ENCODE measurements around the gene CENPU. TPM values are rescaled to one million over a fixed set of nuclear protein-coding genes. Genes with fewer than 3 reads are reported as not detected.

Gene CENPU
- total RNA-seq, 1 experiment from 2014 or later = 47.7 TPM

- no peak for DNase-seq
- Histone ChIP-seq H3K79me2 (ENCODE audit: low read depth) (no peaks in the 10 kb centered on the region), H3K27ac (no peak overlapping the region), H3K9me3 (ENCODE audit: insufficient read depth, low read depth) (no peaks in the 10 kb centered on the region), H3F3A (ENCODE audit: insufficient read depth, low read depth) (no peaks in the 10 kb centered on the region), H4K20me1 (ENCODE audit: insufficient read depth) (no peaks in the 10 kb centered on the region), H3K4me3 (no peak overlapping the region), H2AFZ (no peak overlapping the region), H3K4me1 (replicated peaks; ENCODE audit: insufficient read depth) (no peaks in the 10 kb centered on the region), H3K9me2 (ENCODE audit: insufficient read depth) (no peaks in the 10 kb centered on the region), H3K36me3 (ENCODE audit: low read depth) (0 out of 2 replicates have a peak, but pooled peaks cover 3% of the 10 kb centered on the region), H3K27me3 (ENCODE audit: insufficient read depth, low read depth) (no peaks in the 10 kb centered on the region), H3K4me2 (no peak overlapping the region)
- POLR2A ChIA-PET (ENCODE audit: unreplicated experiment) = no interaction called here
- intact Hi-C loops (cut with micrococcal nuclease; ENCODE audit: unreplicated experiment) = no loop called here
- TF ChIP-seq EZH2 (IDR thresholded peaks at IDR 0.05; ENCODE audit: low read depth) = no peak
- CTCF ChIA-PET = no interaction called here
- no TSS peak for BruUV-seq (replicated peaks)
Measured at GRCh38 chr4:184671101-184671500, 62.8 kb downstream of the CENPU start.

GRCh38 chr4:184669251-184669650, 64.6 kb downstream of the CENPU start:
- H2AFZ ChIP-seq = no peak overlapping the region
- H3K27me3 ChIP-seq (ENCODE audit: insufficient read depth, low read depth) = no peaks in the 10 kb centered on the region
- CTCF ChIA-PET = no interaction called here
- no peak overlapping the region for H3K4me3 ChIP-seq
- intact Hi-C loops (cut with micrococcal nuclease; ENCODE audit: unreplicated experiment) = no loop called here
- H3K36me3 ChIP-seq (ENCODE audit: low read depth) = 0 out of 2 replicates have a peak, but pooled peaks cover 3% of the 10 kb centered on the region
- H4K20me1 ChIP-seq (ENCODE audit: insufficient read depth) = no peaks in the 10 kb centered on the region
- no peak for DNase-seq
- no peaks in the 10 kb centered on the region for H3K9me2 ChIP-seq (ENCODE audit: insufficient read depth)
- H3K79me2 ChIP-seq (ENCODE audit: low read depth) = no peaks in the 10 kb centered on the region
- no TSS peak for BruUV-seq (replicated peaks)
- H3K27ac ChIP-seq = no peak overlapping the region
- H3K4me2 ChIP-seq = no peak overlapping the region
- H3K4me1 ChIP-seq (replicated peaks; ENCODE audit: insufficient read depth) = no peaks in the 10 kb centered on the region
- H3K9me3 ChIP-seq (ENCODE audit: insufficient read depth, low read depth) = no peaks in the 10 kb centered on the region
- TF ChIP-seq, protein P1, sequence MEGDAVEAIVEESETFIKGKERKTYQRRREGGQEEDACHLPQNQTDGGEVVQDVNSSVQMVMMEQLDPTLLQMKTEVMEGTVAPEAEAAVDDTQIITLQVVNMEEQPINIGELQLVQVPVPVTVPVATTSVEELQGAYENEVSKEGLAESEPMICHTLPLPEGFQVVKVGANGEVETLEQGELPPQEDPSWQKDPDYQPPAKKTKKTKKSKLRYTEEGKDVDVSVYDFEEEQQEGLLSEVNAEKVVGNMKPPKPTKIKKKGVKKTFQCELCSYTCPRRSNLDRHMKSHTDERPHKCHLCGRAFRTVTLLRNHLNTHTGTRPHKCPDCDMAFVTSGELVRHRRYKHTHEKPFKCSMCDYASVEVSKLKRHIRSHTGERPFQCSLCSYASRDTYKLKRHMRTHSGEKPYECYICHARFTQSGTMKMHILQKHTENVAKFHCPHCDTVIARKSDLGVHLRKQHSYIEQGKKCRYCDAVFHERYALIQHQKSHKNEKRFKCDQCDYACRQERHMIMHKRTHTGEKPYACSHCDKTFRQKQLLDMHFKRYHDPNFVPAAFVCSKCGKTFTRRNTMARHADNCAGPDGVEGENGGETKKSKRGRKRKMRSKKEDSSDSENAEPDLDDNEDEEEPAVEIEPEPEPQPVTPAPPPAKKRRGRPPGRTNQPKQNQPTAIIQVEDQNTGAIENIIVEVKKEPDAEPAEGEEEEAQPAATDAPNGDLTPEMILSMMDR (conservative IDR thresholded peaks at IDR 0.05) = no peak
- TF ChIP-seq EZH2 (IDR thresholded peaks at IDR 0.05; ENCODE audit: low read depth) = no peak
- no peaks in the 10 kb centered on the region for H3F3A ChIP-seq (ENCODE audit: insufficient read depth, low read depth)
- POLR2A ChIA-PET (ENCODE audit: unreplicated experiment) = no interaction called here

GRCh38 chr4:184668511-184669114, 65.3 kb downstream of the CENPU start:
- POLR2A ChIA-PET (ENCODE audit: unreplicated experiment) = no interaction called here
- Histone ChIP-seq H3K27ac (no peak overlapping the region), H3K9me3 (ENCODE audit: insufficient read depth, low read depth) (no peaks in the 10 kb centered on the region)

More at GRCh38 chr4:184668511-184669114, 65.3 kb downstream of the CENPU start:
- H3K4me3 ChIP-seq = no peak overlapping the region
- no peaks in the 10 kb centered on the region for H3K9me2 ChIP-seq (ENCODE audit: insufficient read depth)
- no peak for TF ChIP-seq EZH2 (IDR thresholded peaks at IDR 0.05; ENCODE audit: low read depth)
- TF ChIP-seq, protein P1 (conservative IDR thresholded peaks at IDR 0.05) = no peak
- no TSS peak for BruUV-seq (replicated peaks)
- H3F3A ChIP-seq (ENCODE audit: insufficient read depth, low read depth) = no peaks in the 10 kb centered on the region
- H3K4me1 ChIP-seq (replicated peaks; ENCODE audit: insufficient read depth) = no peaks in the 10 kb centered on the region
- H3K4me2 ChIP-seq = no peak overlapping the region
- DNase-seq = no peak
- no peaks in the 10 kb centered on the region for H3K79me2 ChIP-seq (ENCODE audit: low read depth)
- CTCF ChIA-PET = no interaction called here
- intact Hi-C loops (cut with micrococcal nuclease; ENCODE audit: unreplicated experiment) = no loop called here
- H4K20me1 ChIP-seq (ENCODE audit: insufficient read depth) = no peaks in the 10 kb centered on the region
- H2AFZ ChIP-seq = no peak overlapping the region
- no peaks in the 10 kb centered on the region for H3K27me3 ChIP-seq (ENCODE audit: insufficient read depth, low read depth)
- H3K36me3 ChIP-seq (ENCODE audit: low read depth) = 0 out of 2 replicates have a peak, but pooled peaks cover 3% of the 10 kb centered on the region
